K562 (cell line): ENCODE data around the gene HRG. TPM values are rescaled to one million over a fixed set of nuclear protein-coding genes. Genes with fewer than 3 reads are reported as not detected.

Experiments used
- BMI1 ChIP-seq: fragments of 150-350 bp; IDR thresholded peaks from 2 replicates; pipeline ENCODE4 v1.6.1; 2014; ENCODE audit warnings: low read length
- CBFA2T3 ChIP-seq: fragments of 450-650 bp; IDR thresholded peaks from 2 replicates; pipeline ENCODE4 v1.6.1; 2017
- CREB1 ChIP-seq, 2 experiments: sonication (generic) in 1 of 2; formaldehyde crosslinking in 1 of 2; IDR thresholded peaks; 2 replicates each; pipeline versions ENCODE4 v1.6.1 to v1.8.0; 2012 to 2022; ENCODE audit warnings: inconsistent platforms in 1 of 2, mild to moderate bottlenecking in 1 of 2, missing genetic modification reagents in 1 of 2, moderate library complexity in 1 of 2
- POLR3G ChIP-seq: IDR thresholded peaks from 2 replicates; pipeline ENCODE4 v1.6.1; 2011; ENCODE audit not compliant: insufficient read length, insufficient replicate concordance; ENCODE audit errors: extremely low read depth
- ZC3H4 ChIP-seq: sonication (generic); formaldehyde crosslinking; IDR thresholded peaks from 2 replicates; pipeline ENCODE4 v1.9.0; 2021; ENCODE audit warnings: missing genetic modification reagents, borderline replicate concordance
- ZFX ChIP-seq: sonication (generic); formaldehyde crosslinking; IDR thresholded peaks from 2 replicates; pipeline ENCODE4 v1.8.0; 2022; ENCODE audit warnings: mild to moderate bottlenecking, missing genetic modification reagents, moderate library complexity
- polyA plus RNA-seq, 8 experiments: library from polyadenylated mRNA; depleted of rRNA in 4 of 8; stranded (reverse) in 5 of 8; unstranded in 3 of 8; fragments of >200 nt; fragmentation: Nextera tagmentation in 2 of 8; fragmentation: Illumina TruSeq in 1 of 8; extraction: Ambion mirVana in 2 of 8; extraction: Trizol in 1 of 8; gene quantifications; 2 replicates each; pipeline versions ENCODE4 v1.2.1 to v1.2.3, GENCODE V29; 2011 to 2014; ENCODE audit warnings: inconsistent platforms in 1 of 8, missing spikeins in 1 of 8
- total RNA-seq, 7 experiments: library from RNA; depleted of rRNA in 6 of 7; stranded (reverse); fragments of >200 nt in 6 of 7; fragmentation: Illumina TruSeq in 2 of 7; extraction: Trizol in 2 of 7; gene quantifications; 2 replicates each; pipeline versions ENCODE4 v1.2.1 to v1.2.3, GENCODE V29; 2011 to 2021; ENCODE audit warnings: low replicate concordance in 1 of 7
- TF ChIP-seq, protein P1 (sequence below): fragments of 250-450 bp; sonication (Bioruptor Pico); IDR thresholded peaks from 2 replicates; pipeline ENCODE4 v1.4.0; 2020; ENCODE audit warnings: borderline replicate concordance
- TF ChIP-seq, protein P2 (sequence below): fragments of 450-650 bp; formaldehyde crosslinking; IDR thresholded peaks from 2 replicates; pipeline ENCODE4 v1.4.0; 2022; ENCODE audit warnings: missing genetic modification characterization
- TF ChIP-seq, protein P3 (sequence below), 2 experiments: fragments of 450-650 bp; IDR thresholded peaks; 2 replicates each; pipeline ENCODE4 v1.6.1; 2018; ENCODE audit warnings: mild to moderate bottlenecking in 2 of 2, low read depth in 1 of 2; ENCODE audit not compliant: partially characterized antibody in 2 of 2
- TF ChIP-seq, protein P4 (sequence below): fragments of 200-800 bp; sonication (Bioruptor generic); IDR thresholded peaks from 2 replicates; pipeline ENCODE4 v1.6.1; 2017; ENCODE audit warnings: missing genetic modification characterization, missing compliant biosample characterization
- TF ChIP-seq, protein P5 (sequence below), 3 experiments: fragments of 200-800 bp in 1 of 3; fragments of 250-450 bp in 1 of 3; fragments of 450-650 bp in 1 of 3; sonication (Bioruptor Pico) in 1 of 3; sonication (Bioruptor generic) in 1 of 3; formaldehyde crosslinking in 1 of 3; IDR thresholded peaks; 2 replicates each; pipeline versions ENCODE4 v1.6.1 to v1.8.0; 2016 to 2022; ENCODE audit warnings: mild to moderate bottlenecking in 2 of 3, missing genetic modification characterization in 2 of 3, missing compliant biosample characterization in 1 of 3, moderate library complexity in 1 of 3
- TF ChIP-seq, protein P6 (sequence below): fragments of 450-650 bp; formaldehyde crosslinking; IDR thresholded peaks from 2 replicates; pipeline ENCODE4 v1.4.0; 2020; ENCODE audit warnings: mild to moderate bottlenecking

The HRG gene
- total and polyA plus RNA-seq, 9 of the 15 experiments (the other 6 are each of a cell fraction or from before 2014, with no cell fraction given) = not detected

DNA sequence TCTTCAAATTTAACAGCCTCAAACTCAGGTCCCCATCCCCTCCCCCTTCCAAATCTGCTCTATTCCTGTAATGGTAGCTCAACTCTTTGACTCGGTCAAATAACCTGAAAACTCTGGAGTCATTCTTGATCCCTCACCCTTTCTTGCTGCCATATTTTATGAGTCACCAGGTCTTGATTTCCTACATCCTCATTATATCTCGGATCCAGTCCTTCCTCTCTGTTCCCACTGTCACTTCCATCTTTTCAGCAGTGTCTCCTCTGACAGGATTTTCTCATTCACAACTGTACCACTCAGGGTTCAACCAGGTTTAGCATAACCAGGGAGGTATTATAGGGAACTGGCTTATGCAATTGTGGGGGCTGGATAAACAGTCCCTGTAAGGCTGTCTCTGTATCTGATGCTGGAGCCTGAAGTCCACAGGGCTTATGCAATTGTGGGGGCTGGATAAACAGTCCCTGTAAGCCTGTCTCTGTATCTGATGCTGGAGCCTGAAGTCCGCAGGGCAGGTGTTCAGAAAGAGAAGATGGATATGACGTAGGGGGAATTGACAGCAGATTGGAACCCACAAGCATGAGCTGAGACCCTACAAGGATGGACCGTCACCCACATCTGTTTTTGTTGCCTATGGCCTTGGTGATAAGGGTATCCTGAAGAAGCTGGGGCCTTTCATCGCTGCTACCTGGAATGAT lies 34.7 kb upstream of the HRG start (continued):
- TF ChIP-seq, protein P1, sequence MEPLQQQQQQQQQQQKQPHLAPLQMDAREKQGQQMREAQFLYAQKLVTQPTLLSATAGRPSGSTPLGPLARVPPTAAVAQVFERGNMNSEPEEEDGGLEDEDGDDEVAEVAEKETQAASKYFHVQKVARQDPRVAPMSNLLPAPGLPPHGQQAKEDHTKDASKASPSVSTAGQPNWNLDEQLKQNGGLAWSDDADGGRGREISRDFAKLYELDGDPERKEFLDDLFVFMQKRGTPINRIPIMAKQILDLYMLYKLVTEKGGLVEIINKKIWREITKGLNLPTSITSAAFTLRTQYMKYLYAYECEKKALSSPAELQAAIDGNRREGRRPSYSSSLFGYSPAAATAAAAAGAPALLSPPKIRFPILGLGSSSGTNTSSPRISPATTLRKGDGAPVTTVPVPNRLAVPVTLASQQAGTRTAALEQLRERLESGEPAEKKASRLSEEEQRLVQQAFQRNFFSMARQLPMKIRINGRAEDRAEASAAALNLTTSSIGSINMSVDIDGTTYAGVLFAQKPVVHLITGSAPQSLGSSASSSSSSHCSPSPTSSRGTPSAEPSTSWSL (CRISPR knock-in tag) = no peak
- TF ChIP-seq, protein P2, sequence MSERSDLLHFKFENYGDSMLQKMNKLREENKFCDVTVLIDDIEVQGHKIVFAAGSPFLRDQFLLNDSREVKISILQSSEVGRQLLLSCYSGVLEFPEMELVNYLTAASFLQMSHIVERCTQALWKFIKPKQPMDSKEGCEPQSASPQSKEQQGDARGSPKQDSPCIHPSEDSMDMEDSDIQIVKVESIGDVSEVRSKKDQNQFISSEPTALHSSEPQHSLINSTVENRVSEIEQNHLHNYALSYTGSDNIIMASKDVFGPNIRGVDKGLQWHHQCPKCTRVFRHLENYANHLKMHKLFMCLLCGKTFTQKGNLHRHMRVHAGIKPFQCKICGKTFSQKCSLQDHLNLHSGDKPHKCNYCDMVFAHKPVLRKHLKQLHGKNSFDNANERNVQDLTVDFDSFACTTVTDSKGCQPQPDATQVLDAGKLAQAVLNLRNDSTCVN = no peak
- TF ChIP-seq CREB1 (IDR thresholded peaks at IDR 0.05) (no peak), CREB1 (CRISPR knock-in tag; IDR thresholded peaks at IDR 0.05) (no peak), POLR3G (no peak), CBFA2T3 (0 out of 2 replicates have a peak, but pooled peaks have one; percentile 12), ZC3H4 (CRISPR knock-in tag) (no peak), BMI1 (no peak), ZFX (CRISPR knock-in tag) (no peak)
- TF ChIP-seq, protein P3, sequence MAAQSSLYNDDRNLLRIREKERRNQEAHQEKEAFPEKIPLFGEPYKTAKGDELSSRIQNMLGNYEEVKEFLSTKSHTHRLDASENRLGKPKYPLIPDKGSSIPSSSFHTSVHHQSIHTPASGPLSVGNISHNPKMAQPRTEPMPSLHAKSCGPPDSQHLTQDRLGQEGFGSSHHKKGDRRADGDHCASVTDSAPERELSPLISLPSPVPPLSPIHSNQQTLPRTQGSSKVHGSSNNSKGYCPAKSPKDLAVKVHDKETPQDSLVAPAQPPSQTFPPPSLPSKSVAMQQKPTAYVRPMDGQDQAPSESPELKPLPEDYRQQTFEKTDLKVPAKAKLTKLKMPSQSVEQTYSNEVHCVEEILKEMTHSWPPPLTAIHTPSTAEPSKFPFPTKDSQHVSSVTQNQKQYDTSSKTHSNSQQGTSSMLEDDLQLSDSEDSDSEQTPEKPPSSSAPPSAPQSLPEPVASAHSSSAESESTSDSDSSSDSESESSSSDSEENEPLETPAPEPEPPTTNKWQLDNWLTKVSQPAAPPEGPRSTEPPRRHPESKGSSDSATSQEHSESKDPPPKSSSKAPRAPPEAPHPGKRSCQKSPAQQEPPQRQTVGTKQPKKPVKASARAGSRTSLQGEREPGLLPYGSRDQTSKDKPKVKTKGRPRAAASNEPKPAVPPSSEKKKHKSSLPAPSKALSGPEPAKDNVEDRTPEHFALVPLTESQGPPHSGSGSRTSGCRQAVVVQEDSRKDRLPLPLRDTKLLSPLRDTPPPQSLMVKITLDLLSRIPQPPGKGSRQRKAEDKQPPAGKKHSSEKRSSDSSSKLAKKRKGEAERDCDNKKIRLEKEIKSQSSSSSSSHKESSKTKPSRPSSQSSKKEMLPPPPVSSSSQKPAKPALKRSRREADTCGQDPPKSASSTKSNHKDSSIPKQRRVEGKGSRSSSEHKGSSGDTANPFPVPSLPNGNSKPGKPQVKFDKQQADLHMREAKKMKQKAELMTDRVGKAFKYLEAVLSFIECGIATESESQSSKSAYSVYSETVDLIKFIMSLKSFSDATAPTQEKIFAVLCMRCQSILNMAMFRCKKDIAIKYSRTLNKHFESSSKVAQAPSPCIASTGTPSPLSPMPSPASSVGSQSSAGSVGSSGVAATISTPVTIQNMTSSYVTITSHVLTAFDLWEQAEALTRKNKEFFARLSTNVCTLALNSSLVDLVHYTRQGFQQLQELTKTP (IDR thresholded peaks at IDR 0.05; ENCODE audit: low read depth in 1 of 2, partially characterized antibody in 2 of 2) = no peak
- TF ChIP-seq, protein P4, sequence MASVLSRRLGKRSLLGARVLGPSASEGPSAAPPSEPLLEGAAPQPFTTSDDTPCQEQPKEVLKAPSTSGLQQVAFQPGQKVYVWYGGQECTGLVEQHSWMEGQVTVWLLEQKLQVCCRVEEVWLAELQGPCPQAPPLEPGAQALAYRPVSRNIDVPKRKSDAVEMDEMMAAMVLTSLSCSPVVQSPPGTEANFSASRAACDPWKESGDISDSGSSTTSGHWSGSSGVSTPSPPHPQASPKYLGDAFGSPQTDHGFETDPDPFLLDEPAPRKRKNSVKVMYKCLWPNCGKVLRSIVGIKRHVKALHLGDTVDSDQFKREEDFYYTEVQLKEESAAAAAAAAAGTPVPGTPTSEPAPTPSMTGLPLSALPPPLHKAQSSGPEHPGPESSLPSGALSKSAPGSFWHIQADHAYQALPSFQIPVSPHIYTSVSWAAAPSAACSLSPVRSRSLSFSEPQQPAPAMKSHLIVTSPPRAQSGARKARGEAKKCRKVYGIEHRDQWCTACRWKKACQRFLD (CRISPR knock-in tag) = no peak
- TF ChIP-seq, protein P5, sequence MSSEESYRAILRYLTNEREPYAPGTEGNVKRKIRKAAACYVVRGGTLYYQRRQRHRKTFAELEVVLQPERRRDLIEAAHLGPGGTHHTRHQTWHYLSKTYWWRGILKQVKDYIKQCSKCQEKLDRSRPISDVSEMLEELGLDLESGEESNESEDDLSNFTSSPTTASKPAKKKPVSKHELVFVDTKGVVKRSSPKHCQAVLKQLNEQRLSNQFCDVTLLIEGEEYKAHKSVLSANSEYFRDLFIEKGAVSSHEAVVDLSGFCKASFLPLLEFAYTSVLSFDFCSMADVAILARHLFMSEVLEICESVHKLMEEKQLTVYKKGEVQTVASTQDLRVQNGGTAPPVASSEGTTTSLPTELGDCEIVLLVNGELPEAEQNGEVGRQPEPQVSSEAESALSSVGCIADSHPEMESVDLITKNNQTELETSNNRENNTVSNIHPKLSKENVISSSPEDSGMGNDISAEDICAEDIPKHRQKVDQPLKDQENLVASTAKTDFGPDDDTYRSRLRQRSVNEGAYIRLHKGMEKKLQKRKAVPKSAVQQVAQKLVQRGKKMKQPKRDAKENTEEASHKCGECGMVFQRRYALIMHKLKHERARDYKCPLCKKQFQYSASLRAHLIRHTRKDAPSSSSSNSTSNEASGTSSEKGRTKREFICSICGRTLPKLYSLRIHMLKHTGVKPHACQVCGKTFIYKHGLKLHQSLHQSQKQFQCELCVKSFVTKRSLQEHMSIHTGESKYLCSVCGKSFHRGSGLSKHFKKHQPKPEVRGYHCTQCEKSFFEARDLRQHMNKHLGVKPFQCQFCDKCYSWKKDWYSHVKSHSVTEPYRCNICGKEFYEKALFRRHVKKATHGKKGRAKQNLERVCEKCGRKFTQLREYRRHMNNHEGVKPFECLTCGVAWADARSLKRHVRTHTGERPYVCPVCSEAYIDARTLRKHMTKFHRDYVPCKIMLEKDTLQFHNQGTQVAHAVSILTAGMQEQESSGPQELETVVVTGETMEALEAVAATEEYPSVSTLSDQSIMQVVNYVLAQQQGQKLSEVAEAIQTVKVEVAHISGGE (CRISPR knock-in tag; IDR thresholded peaks at IDR 0.05) = no peak
- TF ChIP-seq, protein P6, sequence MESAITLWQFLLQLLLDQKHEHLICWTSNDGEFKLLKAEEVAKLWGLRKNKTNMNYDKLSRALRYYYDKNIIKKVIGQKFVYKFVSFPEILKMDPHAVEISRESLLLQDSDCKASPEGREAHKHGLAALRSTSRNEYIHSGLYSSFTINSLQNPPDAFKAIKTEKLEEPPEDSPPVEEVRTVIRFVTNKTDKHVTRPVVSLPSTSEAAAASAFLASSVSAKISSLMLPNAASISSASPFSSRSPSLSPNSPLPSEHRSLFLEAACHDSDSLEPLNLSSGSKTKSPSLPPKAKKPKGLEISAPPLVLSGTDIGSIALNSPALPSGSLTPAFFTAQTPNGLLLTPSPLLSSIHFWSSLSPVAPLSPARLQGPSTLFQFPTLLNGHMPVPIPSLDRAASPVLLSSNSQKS = no peak
